GM13977 (cell line): Measurements from ENCODE around the gene CAPN13.

Experiments used
- DNase-seq: peaks from one replicate; pipeline ENCODE4 v3.0.0; 2012; ENCODE audit warnings: low spot score
- CTCF ChIP-seq: IDR thresholded peaks from 2 replicates; pipeline ENCODE4 v1.5.1; 2012; ENCODE audit warnings: mild to moderate bottlenecking, control low read depth; ENCODE audit not compliant: insufficient read depth; ENCODE audit errors: extremely low read depth, missing control alignments
- in situ Hi-C: fragments of 300-500 bp; cut with MboI; formaldehyde crosslinking; loops from one replicate; pipeline ENCODE4 v1.12.0; 2022; ENCODE audit warnings: low sequenced_read_pairs, low pct_unique_long_range_greater_than_20kb, mixed read lengths, inconsistent platforms; ENCODE audit not compliant: unreplicated experiment

Gene CAPN13

GRCh38 chr2:30729031-30729430 lies 78.2 kb downstream of the CAPN13 start:
- TF ChIP-seq CTCF = no peak
- no peak for DNase-seq
- in situ Hi-C loops = loop anchor here (10.0 kb wide), 1 partner anchor 606 kb away; no protein-coding TSS in a partner anchor

- DNase-seq = no peak
- in situ Hi-C loops = loop anchor here (10.0 to 25.0 kb wide), 2 partner anchors 439 to 612 kb away; no protein-coding TSS in a partner anchor
- no peak for TF ChIP-seq CTCF
Observed at GRCh38 chr2:30722936-30723725, 84.1 kb downstream of the CAPN13 start.

GRCh38 chr2:30721668-30722647 lies 85.3 kb downstream of the CAPN13 start:
- in situ Hi-C loops = loop anchor here (10.0 to 25.0 kb wide), 2 partner anchors 440 to 613 kb away; no protein-coding TSS in a partner anchor
- no peak for TF ChIP-seq CTCF
- DNase-seq = no peak

DNA sequence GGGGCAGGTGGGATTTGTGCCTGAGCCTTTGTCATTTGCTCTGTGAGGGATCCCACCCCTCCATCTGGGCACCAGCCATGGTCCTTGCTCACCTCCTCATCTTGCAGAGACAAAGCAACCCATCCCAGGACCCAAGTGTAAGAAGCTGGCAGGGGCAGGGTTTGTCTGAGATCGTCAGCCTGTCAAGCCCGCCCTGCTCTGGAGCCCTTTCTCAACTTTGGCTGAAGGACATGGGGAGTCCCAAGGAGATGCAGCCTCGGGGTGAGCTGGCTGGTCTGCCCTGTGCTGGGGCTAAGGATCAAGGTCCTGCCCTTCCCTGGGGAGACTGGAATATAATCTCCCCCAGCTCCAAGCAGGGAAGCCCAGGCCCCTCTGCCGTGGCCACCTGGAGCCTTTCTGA lies 86.0 kb downstream of the CAPN13 start:
- no peak for DNase-seq
- in situ Hi-C loops = loop anchor here (10.0 to 25.0 kb wide), 2 partner anchors 441 to 614 kb away; no protein-coding TSS in a partner anchor
- TF ChIP-seq CTCF = no peak

DNA sequence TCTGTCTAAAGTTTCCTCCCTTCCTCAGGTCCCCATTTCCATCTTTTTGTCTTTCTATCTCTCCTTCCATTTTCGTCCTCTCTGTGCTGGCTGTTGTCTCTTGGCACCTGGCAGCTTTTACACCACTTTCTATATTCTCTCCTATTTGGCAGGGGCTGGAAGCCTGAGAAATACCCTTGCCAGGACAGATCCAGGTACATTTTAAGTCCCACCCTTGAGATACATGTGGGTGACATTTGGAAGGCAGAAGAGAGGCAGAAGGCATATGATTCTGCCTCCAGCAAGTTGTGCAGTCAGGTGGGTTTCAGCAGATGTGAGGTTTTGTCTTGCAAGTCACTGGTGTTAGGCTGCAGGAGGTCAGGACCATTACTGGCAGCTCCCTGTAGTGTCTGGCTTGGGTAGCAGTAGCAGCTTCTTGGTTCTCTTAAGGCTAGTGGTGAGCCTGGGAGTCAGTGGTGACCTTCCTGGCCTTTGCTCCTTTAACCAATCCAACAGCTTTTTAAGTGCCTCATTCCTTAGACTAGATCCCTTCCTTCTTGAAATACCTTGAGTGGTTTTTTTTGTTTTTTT lies 90.1 kb downstream of the CAPN13 start:
- no peak for TF ChIP-seq CTCF
- DNase-seq = no peak
- in situ Hi-C loops = loop anchor here (25.0 kb wide), 1 partner anchor 445 kb away; no protein-coding TSS in a partner anchor
